Nephron progenitor cell (in vitro differentiated cells): ENCODE measurements around the gene P2RY2.

Experiments
- DNase-seq: peaks from one replicate; pipeline ENCODE4 v3.0.0; 2021
- H3K27ac Mint-ChIP-seq: 2 replicates; pipeline ENCODE4 v1.8.0; 2021; ENCODE audit warnings: mild to moderate bottlenecking, moderate library complexity, mixed read lengths
- H3K27me3 Mint-ChIP-seq: 2 replicates; pipeline ENCODE4 v1.8.0; 2021; ENCODE audit warnings: mild to moderate bottlenecking, low read depth, mixed read lengths; ENCODE audit not compliant: poor library complexity
- H3K36me3 Mint-ChIP-seq: 2 replicates; pipeline ENCODE4 v1.8.0; 2021; ENCODE audit warnings: low read depth, mixed read lengths
- H3K4me1 Mint-ChIP-seq: 2 replicates; pipeline ENCODE4 v1.8.0; 2021; ENCODE audit warnings: mixed read lengths
- H3K4me3 Mint-ChIP-seq: 2 replicates; pipeline ENCODE4 v1.8.0; 2021; ENCODE audit warnings: mild to moderate bottlenecking, moderate library complexity, mixed read lengths
- H3K9me3 Mint-ChIP-seq: 2 replicates; pipeline ENCODE4 v1.8.0; 2021; ENCODE audit warnings: mild to moderate bottlenecking, moderate library complexity, mixed read lengths
- CTCF ChIP-seq: fragments of 200-600 bp; sonication (generic); IDR thresholded peaks from 2 replicates; pipeline ENCODE4 v1.5.0; 2021; ENCODE audit warnings: antibody characterized with exemption

Gene P2RY2

GRCh38 chr11:73237471-73238290 lies 19.6 kb downstream of the P2RY2 start:
- TF ChIP-seq CTCF = no peak
- Mint-ChIP-seq H3K9me3 (no peaks in the 10 kb centered on the region), H3K36me3 (no peaks in the 10 kb centered on the region), H3K27ac (no peak overlapping the region), H3K27me3 (peaks cover 8% of the 10 kb centered on the region), H3K4me3 (no peak overlapping the region), H3K4me1 (peaks cover 27% of the 10 kb centered on the region)
- no peak for DNase-seq

GRCh38 chr11:73239111-73239521 lies 21.0 kb downstream of the P2RY2 start:
- H3K4me1 Mint-ChIP-seq = peaks cover 36% of the 10 kb centered on the region
- H3K4me3 Mint-ChIP-seq = no peak overlapping the region
- DNase-seq = no peak
- peaks cover 13% of the 10 kb centered on the region for H3K27me3 Mint-ChIP-seq
- no peak overlapping the region for H3K27ac Mint-ChIP-seq
- no peaks in the 10 kb centered on the region for H3K9me3 Mint-ChIP-seq
- no peaks in the 10 kb centered on the region for H3K36me3 Mint-ChIP-seq
- no peak for TF ChIP-seq CTCF

GRCh38 chr11:73239571-73240189 lies 21.6 kb downstream of the P2RY2 start:
- H3K4me1 Mint-ChIP-seq = peaks cover 39% of the 10 kb centered on the region
- H3K27me3 Mint-ChIP-seq = peaks cover 13% of the 10 kb centered on the region
- H3K36me3 Mint-ChIP-seq = no peaks in the 10 kb centered on the region
- no peaks in the 10 kb centered on the region for H3K9me3 Mint-ChIP-seq
- no peak for DNase-seq
- no peak overlapping the region for H3K27ac Mint-ChIP-seq
- no peak overlapping the region for H3K4me3 Mint-ChIP-seq
- no peak for TF ChIP-seq CTCF

- no peak overlapping the region for H3K27ac Mint-ChIP-seq
- H3K9me3 Mint-ChIP-seq = no peaks in the 10 kb centered on the region
- H3K4me1 Mint-ChIP-seq = peaks cover 45% of the 10 kb centered on the region
- H3K27me3 Mint-ChIP-seq = peaks cover 10% of the 10 kb centered on the region
- no peaks in the 10 kb centered on the region for H3K36me3 Mint-ChIP-seq
- H3K4me3 Mint-ChIP-seq = no peak overlapping the region
- TF ChIP-seq CTCF = no peak
- DNase-seq = no peak
These were observed 22.2 kb downstream of the P2RY2 start for GRCh38 chr11:73240190-73240781.

GRCh38 chr11:73241300-73241699 lies 23.2 kb downstream of the P2RY2 start:
- H3K27ac Mint-ChIP-seq = no peak overlapping the region
- H3K27me3 Mint-ChIP-seq = peaks cover 14% of the 10 kb centered on the region
- H3K9me3 Mint-ChIP-seq = no peaks in the 10 kb centered on the region
- TF ChIP-seq CTCF = no peak
- no peak overlapping the region for H3K4me3 Mint-ChIP-seq
- no peaks in the 10 kb centered on the region for H3K36me3 Mint-ChIP-seq
- peaks cover 45% of the 10 kb centered on the region for H3K4me1 Mint-ChIP-seq
- no peak for DNase-seq
